Activated CD8-positive, alpha-beta memory T cell treated with anti-CD3 and anti-CD28 coated beads for 24 hours (primary cell): ENCODE results near the gene CREB3L1.

Experiments used
- DNase-seq: peaks from one replicate; pipeline ENCODE4 v3.0.0-alpha.2; 2020

Gene CREB3L1

DNA sequence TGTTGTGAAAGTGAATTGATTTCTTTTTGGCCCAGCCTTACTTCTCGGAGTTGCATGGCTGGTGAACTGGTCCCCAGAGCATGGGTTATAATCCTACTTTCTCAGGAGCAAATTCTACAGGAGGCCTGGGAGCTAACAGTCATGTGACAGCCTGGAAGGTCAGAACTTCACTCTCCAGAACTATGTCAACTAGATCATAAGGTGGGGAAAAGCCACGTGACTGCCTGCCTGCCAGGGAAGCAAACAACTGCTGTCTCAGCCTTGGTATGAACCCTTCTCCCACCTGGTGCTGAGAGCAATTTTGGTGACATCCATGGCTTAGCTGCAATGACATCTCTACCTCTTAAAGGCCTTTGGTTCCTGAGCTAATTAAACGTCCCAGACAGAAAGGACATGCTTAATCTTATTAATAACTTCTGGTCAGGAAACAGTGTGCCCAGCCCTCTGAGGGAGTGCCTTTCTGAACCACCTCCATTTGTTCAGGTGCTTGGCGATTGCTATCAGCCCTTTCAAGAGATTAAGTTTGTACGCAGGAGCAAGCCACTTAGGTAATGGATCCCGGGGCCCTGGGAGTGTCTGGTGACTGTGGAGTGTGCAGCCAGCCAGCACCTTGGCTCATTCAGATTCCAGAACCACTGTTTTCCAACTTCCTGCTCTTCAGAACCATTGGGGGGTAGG is 1.4 kb upstream of the CREB3L1 start:
- no peak for DNase-seq

DNA sequence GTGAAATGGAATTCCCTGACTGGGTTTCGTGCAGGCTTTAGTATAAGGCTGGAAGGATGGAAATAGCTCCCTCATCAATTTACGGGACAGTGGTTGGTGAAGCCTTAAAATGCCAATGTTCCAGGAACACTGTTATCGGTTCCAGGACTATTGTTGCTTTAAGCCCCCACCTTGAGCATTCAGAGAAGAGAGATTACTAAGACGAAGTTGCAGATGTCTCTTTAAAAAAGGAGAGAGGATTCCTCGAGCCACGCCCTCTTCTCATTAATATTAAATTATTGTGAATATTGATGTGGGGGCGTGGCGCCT is 195 bp upstream of the CREB3L1 start:
- DNase-seq = no peak

DNA sequence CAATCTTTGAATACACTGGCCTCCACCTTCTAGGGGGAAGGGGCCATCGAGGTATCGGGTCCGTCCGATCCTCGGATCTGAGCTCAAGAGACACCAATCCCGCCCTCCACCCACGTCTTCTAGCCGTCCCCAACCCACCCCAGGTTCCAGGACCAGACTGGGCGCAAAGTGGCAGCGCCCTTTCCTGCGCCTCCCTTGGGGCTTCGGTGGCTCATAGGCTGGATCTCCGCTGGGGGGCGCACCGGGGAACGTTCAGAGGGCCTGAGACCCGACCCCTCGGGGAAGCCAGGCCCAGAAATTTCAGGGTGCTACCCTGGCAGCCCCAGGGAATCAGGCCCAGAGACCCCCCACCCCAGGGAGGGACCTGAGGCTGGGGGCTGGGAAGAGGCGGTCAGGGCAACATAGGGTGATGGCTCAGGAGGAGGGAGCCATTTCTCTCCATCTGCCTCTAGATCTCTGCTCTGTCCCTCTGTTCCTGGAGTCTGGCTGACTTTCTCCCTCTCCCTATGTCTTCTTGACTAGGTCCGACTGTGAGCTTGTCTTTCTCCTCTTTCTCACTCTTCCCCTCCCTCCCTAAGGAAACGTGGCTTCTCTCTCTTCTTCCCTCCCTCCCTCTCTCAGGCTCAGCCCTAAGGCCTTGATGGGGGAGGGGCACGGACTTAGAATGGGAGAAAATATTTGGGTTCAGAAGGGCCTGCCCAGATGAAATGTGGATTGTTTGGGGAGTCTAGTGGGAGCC is 1.1 kb downstream of the CREB3L1 start:
- peak; percentile 71 for DNase-seq

DNA sequence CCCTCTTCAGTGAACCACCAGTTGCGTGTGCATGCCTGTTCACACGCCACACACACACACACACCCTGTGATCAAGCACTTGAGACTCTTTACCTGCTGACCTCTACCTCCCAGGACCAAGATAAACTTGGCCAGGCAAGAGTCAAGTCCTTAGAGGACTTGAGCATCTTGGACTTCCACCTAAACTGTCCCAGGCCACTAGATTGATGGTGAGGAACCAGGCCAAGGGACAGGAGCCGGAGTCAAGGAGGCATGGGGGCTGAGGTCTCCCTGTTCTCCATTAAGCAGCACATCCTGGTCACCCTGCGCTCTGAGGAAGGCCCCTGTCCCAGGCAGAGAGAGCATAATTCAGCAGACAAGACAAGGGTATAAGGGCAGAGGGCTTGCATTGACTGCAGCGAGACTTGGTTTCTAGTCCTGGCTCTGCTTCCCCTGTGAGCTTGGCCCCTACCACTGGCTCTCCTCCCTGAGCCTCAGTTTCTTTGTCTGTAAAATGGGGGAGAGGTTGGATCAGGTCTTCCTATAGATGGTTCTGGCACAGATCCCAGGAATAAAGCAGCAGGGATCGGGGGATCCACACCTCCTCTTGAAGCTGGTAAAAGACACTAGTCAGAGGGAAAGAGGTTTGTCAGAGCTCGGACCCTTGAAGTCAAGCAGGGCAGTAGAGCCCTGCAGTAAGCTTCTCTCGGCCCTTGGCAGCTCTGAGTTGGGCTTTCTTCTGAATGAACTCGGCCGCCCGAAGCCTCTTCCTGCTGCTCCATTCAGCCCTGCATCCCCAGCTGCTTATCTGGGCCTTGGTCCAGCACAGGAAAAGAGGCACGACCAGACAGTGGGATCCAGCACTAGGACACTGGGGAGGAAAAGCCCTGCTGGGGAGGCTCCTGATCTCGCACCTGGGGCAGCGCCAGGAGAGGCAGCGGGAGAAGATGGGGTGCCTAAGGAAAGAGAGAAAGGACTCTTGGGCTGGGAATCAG is 2.0 kb downstream of the CREB3L1 start:
- DNase-seq = no peak

DNA sequence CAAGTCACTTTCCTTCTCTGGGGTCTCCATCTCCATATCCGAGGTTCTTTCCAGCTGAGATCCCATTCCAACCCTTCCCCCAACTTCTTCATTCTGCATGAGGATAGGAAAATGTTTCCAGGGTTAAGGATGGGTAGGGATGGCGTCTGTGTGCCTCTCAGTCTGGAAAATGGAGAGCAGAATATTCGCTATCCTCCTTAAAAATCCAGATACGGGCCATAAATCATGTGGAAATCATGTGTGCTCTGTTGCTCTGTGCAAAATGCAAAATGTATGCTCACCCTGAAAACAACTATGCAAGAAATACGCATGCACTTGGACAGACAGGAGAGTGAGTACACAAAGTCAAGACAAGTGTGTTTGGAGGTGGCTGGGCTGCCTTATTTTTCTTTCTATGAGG is 3.2 kb downstream of the CREB3L1 start:
- DNase-seq = no peak

DNA sequence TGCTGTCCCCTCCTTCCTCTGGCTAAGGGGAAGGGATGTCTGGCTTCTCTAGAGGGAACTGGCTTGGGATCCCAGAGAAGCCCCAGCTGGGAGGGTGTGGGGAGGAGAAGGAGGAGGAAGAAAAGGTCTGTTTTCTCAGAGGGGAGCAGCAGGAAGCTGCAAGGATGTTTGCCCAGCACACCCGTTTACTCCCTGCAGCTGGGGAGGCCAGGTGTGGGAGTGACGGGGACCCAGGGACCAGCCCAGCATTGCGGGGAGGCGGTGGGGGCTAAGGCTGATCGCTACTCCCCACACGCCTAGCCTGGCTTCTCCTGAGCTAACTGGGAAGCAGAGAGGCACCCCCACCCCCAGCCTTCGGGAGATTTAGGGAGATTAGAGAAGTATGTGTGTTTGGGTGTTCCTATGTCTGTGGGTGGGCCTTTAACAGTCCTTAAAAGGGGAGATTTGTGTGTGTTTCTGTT is 3.9 kb downstream of the CREB3L1 start:
- DNase-seq = no peak

DNA sequence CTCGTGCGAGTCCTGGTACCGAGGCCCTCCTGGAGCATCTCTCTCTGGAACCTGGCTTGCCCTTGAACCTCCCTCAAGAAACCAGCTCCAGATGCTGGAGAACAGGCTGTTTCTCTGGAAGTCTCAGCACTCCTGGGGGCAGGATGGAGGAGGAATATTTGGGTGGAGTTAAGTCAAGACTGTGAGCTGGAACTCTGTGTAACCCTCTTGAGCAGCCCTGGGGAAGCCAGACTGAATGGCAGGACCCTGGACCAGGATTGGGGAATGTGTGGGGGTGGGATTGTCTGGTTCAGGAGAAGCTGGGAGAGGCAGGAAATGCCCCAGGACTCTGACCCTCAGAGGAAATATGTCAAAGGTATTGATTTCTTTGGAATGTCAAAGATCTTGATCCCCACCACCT is 7.7 kb downstream of the CREB3L1 start:
- no peak for DNase-seq

DNA sequence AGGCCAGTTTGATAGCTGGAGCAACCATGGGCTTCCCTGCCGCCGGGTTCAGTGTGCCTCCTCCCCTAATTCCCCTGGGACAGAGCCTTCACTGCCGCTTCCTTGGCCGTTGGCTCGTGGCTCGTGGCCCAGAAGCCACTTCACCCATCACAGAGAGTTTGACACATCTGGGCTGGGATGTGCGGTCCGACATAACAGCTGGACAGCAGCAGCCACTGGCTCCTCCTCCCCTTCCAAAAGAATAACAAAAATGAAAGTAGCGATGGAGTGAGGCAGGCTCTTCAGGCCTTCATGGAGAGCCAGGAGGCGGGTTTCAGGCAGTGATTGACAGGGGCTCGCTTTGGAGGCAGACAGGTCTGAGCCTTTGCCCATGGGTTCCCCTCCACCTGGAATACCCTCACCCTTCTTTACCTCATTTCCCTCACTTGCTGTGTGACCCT is 8.2 kb downstream of the CREB3L1 start:
- no peak for DNase-seq

DNA sequence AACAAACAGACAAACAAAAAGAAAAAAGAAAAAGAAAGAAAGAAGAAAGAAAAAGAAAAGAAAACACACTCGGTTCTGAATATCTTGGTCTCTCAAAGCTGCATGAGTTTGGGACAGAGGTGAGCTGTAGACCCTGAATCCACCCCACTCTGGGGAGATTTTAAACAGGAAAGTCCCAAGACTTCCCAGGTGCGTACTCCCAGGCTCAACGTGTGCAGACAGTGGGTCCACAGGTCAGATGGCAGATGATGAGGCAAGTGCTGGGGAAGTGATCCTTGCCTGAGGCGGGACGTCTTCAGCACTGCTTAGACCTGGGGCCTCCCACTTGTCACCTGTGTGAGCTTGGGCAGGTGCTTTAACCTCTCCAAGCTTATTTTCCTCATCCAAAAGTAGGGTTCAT is 9.3 kb downstream of the CREB3L1 start:
- no peak for DNase-seq

DNA sequence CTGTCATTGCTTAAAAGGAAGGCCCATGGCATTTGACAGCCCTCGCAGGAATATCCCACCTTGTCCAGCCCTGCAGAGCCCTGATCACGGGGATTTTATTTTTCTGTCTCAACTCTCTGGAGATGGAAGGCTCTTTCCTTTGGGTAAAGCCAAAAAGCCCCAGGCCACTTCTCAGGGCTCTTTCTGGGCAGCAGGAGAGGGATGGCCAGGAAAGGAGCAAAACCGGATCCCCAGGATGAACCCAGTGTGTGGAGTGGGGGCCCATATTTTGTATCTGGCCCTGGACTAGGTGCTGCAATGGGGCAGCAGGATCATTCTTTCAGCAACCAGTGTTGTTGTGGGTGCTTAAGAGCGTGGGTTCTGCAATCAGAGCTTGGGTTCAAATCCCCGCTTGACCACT is 11.0 kb downstream of the CREB3L1 start:
- DNase-seq = no peak

DNA sequence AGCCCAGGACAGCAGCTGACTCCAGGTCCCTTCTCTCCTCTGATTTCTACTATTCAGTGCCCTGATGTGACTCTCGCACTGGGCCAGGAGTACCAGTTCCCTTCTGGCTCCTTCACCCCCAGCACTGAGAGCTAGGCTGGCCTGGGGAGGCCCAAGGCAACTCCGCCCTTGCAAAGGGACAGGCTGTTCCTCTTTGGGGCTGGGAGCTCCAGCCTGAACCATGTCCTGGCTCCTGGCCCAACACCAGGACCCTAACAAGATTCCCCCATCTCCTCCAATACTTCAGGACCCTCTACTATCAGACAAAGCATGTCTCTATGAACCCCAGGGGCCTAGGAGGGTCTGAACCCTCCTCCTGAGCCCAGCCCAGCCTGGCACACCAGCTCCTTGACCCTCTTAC is 12.5 kb downstream of the CREB3L1 start:
- DNase-seq = no peak

DNA sequence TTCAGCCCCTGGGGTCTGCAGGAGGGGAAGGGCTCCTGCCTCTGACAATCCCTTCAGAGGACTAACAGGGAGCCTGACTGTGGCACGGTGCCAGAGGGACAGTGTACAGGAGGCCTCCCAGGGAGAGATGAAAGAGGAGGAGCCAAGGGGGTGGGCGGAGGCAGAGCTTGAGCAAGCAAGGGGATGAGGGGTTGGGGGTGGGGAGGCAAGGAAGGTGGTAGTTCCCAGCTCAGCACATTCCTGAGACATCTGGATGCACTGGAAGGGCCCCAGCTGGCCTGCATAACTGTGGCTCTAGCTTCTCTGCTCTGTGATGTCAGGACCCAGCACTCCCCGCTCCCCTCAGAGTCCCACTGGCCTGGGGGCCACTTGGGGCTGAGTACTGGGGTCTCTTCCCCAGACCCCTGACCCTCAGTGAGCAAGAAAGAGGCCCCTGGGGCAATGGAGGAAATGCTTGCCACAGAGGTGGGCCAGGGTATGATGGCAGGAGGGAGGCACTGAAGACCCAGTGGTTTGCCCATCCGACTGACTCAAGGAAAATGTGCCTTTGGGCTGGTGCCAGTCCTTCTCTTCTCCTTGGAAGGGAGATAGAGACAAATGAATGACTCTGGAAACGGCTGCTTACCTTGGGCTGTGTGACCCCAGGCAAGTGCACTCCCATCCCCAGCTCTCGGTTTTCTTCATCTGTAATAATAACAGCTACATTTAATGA is 13.3 kb downstream of the CREB3L1 start:
- DNase-seq = no peak

DNA sequence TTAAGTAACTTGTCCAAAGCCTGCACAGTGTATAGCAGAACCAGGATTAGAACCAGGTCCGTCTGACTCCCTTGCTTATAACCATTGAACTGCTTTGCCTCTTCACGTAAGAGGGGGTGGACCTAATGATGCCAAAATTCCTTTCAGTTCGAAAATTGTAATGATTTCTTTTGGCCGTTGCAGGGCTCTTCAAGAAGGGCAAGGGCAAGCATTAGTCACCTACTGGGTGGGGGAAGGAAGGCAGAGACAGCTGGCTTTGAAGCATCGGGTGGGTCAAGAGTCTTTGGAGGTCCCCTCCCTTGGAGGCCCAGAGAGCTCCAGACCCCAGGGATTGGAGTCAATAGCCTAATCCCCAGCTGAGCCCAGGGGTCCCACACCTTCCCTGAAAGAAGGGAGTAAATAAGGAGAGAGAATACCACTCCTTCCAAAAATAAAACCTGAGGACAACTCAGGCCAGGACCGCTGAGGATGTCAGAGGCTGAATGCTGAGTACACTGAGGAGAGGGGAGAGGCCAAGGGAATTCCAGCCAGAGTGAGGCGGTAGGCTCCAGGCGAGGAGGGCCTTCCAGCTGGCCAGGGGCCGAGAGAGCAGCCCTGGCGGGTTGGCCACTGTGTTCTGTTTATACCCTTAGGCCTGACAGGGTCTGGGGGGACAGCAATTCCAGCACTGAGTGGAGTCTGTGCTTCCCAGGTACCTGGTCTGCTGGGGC is 14.1 kb downstream of the CREB3L1 start:
- DNase-seq = no peak

DNA sequence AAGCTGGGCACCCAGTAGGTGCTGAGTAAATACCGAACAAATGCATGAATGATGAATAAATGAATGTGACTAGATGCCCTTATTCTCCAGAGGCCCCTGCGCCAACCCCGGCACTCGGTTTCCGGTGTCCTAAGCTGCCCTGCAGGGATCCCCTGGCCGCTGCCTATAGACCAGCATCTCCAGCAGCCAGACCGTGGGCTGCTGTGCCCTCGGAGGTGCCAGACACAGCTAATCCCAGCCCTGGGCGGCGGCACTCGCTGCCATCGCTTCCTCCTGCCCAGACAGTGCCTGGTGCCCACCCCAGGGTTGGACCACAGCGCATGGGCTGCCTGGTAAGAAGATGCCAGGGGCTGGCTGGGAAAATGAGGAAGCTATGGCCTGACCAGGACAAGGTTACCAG is 15.6 kb downstream of the CREB3L1 start:
- no peak for DNase-seq

DNA sequence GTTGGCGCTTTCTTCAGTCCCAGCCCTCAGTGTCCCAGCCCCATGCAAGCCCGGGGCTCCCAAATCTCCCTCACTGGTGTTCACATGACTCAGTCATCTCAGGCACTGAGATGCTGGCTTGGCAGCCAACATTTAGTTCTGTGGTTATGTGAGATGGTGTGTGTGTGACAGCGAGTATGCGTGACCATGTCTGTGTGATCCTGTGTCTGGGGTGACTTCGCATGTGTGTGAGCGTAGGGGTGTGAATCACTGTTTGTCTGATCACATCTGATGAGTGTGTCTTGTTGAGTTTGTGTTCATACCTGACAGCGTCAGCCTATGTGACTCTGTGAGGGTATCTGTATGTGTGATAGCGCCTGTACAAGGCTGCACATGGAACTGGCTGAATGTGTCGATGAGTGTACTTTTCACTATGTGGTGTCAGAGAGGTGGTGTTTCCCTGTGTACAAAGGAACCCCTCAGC is 16.2 kb downstream of the CREB3L1 start:
- DNase-seq = no peak

DNA sequence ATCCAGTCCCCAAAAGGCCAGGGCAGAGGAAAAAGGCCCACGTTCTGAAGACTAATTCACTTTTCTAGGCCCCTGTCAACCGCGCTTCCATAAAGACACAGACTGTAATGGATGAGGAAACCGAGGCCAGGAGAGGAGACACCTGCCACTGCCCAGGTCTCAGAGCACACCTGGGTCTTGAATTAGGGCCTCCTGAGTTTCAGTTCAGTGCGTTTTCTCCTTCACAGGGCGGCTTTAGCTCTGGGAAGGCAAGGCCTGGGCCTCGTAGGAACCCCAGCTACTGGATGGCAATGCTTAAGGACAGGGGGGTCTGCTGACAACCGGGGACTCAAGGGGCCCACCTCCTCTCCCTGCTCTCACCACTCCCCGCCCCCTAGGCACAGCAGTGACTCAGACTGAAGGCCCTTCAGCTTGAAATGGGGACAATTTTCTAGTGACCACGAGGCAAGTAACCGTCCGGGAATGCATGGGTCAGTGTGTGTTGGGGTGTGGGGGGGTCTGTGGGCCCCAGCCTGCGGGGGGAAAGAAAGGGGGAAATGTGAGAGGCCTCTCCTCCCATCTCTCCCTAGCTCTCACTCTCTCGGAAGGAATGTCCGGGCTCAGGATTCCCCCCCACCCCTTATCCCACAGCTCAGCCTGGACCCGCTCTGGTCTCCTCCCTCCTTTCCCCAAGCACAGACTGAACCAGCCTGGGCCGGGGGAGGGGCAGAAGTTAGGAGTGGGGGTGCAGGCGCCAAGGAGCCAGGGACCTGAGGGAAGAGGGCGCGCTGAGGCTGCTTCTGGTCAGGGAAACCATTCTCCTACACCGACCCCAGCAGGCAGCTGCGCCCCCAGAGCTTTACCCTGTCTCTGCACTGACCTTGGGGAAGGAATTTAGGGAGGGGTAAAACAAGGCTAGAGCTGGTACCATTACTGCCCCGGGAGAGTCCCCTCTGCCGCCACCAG is 17.2 kb downstream of the CREB3L1 start:
- no peak for DNase-seq

DNA sequence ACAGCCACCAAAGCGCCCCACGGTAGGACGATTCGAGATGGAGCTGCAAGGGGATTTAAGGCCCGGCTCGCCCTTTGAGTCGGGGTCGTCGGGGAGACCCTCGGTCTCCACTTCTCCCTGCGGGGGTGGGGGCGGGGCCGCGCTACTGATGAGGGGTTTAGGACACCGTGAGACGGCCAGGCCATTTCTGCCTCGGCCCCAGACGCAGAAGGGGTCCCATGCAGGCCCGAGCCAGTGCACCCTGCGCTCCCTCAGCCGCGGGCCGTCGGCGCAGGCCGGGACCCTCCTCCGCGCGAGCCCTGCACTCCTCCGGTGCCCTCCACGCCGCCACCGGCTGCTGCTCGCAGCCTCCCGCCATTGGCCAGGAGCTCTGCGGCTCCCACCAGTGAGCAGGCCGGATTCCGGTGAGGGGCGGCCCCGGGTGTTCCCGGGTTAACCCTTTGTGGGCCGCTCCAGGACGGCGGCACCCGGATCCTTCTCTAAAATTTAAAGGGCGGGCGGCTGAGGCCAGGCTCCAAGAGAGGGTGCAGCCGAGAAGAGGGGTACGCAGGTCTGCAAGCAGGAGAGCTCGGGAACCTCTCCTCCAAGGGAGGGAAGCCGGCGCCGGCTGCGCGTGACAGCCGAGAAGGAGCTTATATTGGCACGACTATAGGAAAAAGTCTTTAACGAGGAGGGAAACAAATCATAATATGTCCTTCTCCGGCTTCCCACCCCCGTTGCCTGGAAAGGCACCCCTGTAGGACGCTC is 18.0 kb downstream of the CREB3L1 start:
- peak; percentile 89 for DNase-seq

DNA sequence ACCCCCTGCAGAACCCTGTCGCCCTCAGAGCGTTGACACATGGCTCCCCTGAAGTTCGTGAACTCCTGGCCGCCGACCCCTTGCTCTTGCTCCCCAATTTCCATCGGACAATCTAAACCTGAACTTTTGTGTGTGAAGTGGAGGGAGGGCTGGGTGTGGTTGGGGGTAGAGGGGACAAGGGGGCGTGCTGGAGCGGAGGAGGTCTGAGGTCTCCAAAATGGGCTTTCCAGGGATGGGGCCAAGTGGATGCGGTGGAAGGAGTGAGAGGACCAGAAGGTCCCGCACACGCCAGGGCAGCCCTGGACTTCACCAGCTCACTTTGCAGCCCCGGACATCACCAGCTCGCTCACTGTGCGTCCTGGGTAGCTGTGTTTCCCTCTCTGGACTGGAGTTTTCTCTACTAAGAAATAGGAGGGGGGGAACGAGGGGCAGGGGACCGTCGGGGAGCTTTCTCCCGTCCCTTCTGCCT is 18.6 kb downstream of the CREB3L1 start:
- DNase-seq = no peak

DNA sequence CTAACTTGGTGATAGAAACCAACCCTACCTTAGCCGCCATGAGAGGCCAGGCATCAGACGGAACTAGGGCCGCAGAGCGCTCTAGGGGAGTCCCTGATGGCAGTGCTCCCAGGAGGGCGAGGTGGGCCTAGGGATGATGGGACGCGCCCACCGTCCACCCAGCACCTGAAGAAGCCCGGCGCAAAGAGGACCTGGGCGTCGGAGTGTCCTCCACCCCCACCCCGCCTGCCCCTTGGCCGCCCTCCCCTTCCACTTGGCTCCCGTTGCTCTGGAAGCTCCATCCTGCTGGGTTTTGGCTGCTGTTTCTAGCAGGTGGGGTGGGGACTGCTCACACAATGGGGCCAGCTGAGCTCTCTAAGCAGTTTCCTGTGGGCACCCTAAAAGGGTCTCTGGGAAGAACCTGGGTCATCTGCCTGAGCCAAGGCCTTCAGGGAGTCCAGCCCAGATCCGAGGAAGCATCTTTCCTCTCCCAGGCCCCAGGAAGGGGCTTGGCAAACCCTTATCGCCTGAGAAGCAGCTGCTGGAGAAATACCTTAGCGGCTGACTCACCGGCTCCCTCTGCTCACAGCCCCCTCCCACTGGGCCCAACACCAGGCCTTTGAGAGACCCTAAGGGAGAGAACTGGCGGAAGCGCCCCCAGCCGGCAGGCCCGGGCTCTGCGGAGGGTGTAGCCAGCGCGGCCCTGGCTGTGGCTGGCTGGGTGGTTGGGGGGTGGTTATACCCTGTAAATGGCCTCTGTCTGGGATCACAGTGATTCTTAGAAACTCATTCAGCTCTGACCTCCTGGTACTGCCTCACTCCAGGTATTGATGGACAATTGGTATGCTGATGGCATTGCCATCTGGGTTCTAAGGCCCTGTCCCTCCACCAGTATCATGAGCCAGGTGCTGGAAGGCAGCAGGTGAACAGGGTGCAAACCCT is 19.3 kb downstream of the CREB3L1 start:
- DNase-seq = no peak
